ENCODE results near the gene E2F2. TPM values are rescaled to one million over a fixed set of nuclear protein-coding genes. Genes with fewer than 3 reads are reported as not detected.
A peak's percentile ranks its signal among the peaks of the same experiment; 100 is the strongest.

The E2F2 gene
- total and polyA plus RNA-seq, 2 of the 13 experiments (the other 11 are each of a cell fraction or from before 2014, with no cell fraction given), result 0.65 to 6.6 TPM

- TF ChIP-seq, protein P1, sequence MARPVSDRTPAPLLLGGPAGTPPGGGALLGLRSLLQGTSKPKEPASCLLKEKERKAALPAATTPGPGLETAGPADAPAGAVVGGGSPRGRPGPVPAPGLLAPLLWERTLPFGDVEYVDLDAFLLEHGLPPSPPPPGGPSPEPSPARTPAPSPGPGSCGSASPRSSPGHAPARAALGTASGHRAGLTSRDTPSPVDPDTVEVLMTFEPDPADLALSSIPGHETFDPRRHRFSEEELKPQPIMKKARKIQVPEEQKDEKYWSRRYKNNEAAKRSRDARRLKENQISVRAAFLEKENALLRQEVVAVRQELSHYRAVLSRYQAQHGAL (CRISPR knock-in tag; IDR thresholded peaks at IDR 0.05; ENCODE audit: not compliant biosample characterization), result peak; percentile 72
- TF ChIP-seq, protein P2, sequence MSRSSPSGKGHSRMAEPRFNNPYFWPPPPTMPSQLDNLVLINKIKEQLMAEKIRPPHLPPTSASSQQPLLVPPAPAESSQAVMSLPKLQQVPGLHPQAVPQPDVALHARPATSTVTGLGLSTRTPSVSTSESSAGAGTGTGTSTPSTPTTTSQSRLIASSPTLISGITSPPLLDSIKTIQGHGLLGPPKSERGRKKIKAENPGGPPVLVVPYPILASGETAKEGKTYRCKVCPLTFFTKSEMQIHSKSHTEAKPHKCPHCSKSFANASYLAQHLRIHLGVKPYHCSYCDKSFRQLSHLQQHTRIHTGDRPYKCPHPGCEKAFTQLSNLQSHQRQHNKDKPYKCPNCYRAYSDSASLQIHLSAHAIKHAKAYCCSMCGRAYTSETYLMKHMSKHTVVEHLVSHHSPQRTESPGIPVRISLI (CRISPR knock-in tag; IDR thresholded peaks at IDR 0.05; ENCODE audit: borderline replicate concordance), result no peak
- TF ChIP-seq ARHGAP35 (CRISPR knock-in tag; IDR thresholded peaks at IDR 0.05; ENCODE audit: borderline replicate concordance) (peak; percentile 41; the same call in 1 of the 2 replicates), CREB3 (CRISPR knock-in tag; IDR thresholded peaks at IDR 0.05) (peak; percentile 42; the same call in 1 of the 2 replicates), ARID2 (CRISPR knock-in tag; IDR thresholded peaks at IDR 0.05; ENCODE audit: borderline replicate concordance) (no peak), FOXO1 (CRISPR knock-in tag; IDR thresholded peaks at IDR 0.05) (peak; percentile 23; the same call in 1 of the 2 replicates), HBP1 (CRISPR knock-in tag; IDR thresholded peaks at IDR 0.05; ENCODE audit: low read depth) (no peak), ZNF557 (CRISPR knock-in tag; IDR thresholded peaks at IDR 0.05) (no peak), ZNF33A (CRISPR knock-in tag; IDR thresholded peaks at IDR 0.05; ENCODE audit: borderline replicate concordance) (0 out of 2 replicates have a peak, but pooled peaks have one; percentile 33), ZNF660 (CRISPR knock-in tag; IDR thresholded peaks at IDR 0.05; ENCODE audit: borderline replicate concordance, low read depth) (no peak), NFRKB (IDR thresholded peaks at IDR 0.05) (no peak), SATB2 (CRISPR knock-in tag; IDR thresholded peaks at IDR 0.05) (no peak), RCOR2 (CRISPR knock-in tag; IDR thresholded peaks at IDR 0.05) (no peak), ZBTB43 (CRISPR knock-in tag; conservative IDR thresholded peaks at IDR 0.05) (peak; percentile 3; the same call in 1 of the 2 replicates), ZNF543 (CRISPR knock-in tag; IDR thresholded peaks at IDR 0.05) (no peak), GATAD1 (CRISPR knock-in tag; IDR thresholded peaks at IDR 0.05) (no peak; the same call in 1 of the 2 replicates)
- TF ChIP-seq, protein P3, sequence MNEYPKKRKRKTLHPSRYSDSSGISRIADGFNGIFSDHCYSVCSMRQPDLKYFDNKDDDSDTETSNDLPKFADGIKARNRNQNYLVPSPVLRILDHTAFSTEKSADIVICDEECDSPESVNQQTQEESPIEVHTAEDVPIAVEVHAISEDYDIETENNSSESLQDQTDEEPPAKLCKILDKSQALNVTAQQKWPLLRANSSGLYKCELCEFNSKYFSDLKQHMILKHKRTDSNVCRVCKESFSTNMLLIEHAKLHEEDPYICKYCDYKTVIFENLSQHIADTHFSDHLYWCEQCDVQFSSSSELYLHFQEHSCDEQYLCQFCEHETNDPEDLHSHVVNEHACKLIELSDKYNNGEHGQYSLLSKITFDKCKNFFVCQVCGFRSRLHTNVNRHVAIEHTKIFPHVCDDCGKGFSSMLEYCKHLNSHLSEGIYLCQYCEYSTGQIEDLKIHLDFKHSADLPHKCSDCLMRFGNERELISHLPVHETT (CRISPR knock-in tag; conservative IDR thresholded peaks at IDR 0.05), result 0 out of 2 replicates have a peak, but pooled peaks have one; percentile 39
Observed at GRCh38 chr1:23559136-23559984, 28.3 kb upstream of the E2F2 start, which contains the start of gene ID3 (continued).

Data from HepG2 (cell line).